Endothelial cell (in vitro differentiated cells): ENCODE results near the gene C1orf35. TPM values are rescaled to one million over a fixed set of nuclear protein-coding genes. Genes with fewer than 3 reads are reported as not detected.
A peak's percentile ranks its signal among the peaks of the same experiment; 100 is the strongest.

ENCODE experiments used
- DNase-seq: peaks from one replicate; pipeline ENCODE4 v3.0.0; 2021; ENCODE audit warnings: low spot score
- H3K27ac Mint-ChIP-seq: one replicate; pipeline ENCODE4 v1.8.0; 2021; ENCODE audit warnings: mixed read lengths, inconsistent platforms; ENCODE audit not compliant: unreplicated experiment
- H3K27me3 Mint-ChIP-seq: one replicate; pipeline ENCODE4 v1.8.0; 2021; ENCODE audit warnings: mild to moderate bottlenecking, moderate library complexity, mixed read lengths, inconsistent platforms; ENCODE audit not compliant: unreplicated experiment
- H3K36me3 Mint-ChIP-seq: one replicate; pipeline ENCODE4 v1.8.0; 2021; ENCODE audit warnings: mild to moderate bottlenecking, low read depth, mixed read lengths, inconsistent platforms; ENCODE audit not compliant: unreplicated experiment
- H3K4me1 Mint-ChIP-seq: one replicate; pipeline ENCODE4 v1.8.0; 2021; ENCODE audit warnings: mild to moderate bottlenecking, mixed read lengths, inconsistent platforms; ENCODE audit not compliant: unreplicated experiment
- H3K4me3 Mint-ChIP-seq: one replicate; pipeline ENCODE4 v1.8.0; 2021; ENCODE audit warnings: mild to moderate bottlenecking, mixed read lengths, inconsistent platforms; ENCODE audit not compliant: unreplicated experiment
- H3K9me3 Mint-ChIP-seq: one replicate; pipeline ENCODE4 v1.8.0; 2021; ENCODE audit warnings: mixed read lengths, inconsistent platforms; ENCODE audit not compliant: unreplicated experiment
- long read RNA-seq: library from polyadenylated mRNA; unstranded; transcript quantifications from one replicate; pipeline ENCODE4 v2.0.0, GENCODE V29; 2020; ENCODE audit not compliant: unreplicated experiment
- total RNA-seq: library from RNA; stranded (reverse); fragmentation: NEBNext Ultra II Directional; extraction: Animal tissue kit (Norgen Biotek cat#: 25700); gene quantifications from one replicate; pipeline ENCODE4 v1.2.1, GENCODE V29; 2021; ENCODE audit not compliant: unreplicated experiment
- TF ChIP-seq, protein P1 (sequence below): fragments of 200-600 bp; sonication (generic); IDR thresholded peaks from one replicate; pipeline ENCODE4 v1.5.0; 2021; ENCODE audit warnings: antibody characterized with exemption; ENCODE audit not compliant: unreplicated experiment

The C1orf35 gene
- 23.2 TPM for total RNA-seq
- long read RNA-seq, partial matches to known transcripts: 13 of 21 reads
- long read RNA-seq, other reads (novel, unspliced or antisense): 5 of 21 reads

DNA sequence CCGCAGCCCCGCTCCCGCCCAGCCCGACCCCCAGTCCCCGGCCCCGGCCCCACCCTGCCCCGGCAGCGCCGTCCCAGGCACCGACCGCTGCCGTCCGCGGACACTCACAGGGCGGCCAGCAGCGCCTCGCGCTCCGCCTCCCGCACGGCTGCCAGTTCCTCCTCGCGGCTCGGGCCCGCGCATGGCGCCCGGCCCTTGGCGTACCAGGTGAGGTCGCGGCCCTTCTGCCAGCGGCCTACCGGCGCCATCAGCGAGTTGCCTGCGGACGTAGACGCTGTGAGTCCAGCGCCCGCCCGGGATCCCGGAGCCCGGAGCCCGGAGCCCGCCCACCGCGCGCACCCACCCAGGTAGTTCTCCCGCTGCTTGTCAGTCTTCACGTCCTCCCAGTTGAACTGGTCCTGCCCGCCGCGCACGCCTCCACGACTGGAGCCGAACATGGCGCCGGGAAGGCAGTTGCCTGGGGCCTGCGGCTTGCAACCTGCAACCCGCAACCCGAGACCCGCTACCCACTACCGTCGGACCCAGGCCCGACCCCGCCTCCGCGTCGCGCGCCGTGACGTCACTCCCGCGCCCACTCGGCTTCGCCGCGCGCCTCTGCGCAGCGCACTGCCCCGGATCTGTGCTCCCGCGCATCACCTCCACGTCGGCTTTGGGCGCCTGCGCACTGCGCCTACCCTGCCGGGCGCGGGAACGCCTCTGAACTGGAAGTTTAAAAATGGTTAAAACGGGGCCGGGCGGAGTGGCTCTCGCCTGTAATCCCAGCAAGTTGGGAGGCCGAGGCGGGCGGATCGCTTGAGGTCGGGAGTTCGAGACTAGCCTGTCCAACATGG is at the start of gene C1orf35:
Gene C1orf35 (minus strand): TSS at position 535 of the 830 bp plus-strand sequence. CDS start 98 bp downstream, at position 437.
- Mint-ChIP-seq H3K9me3 (no peaks in the 10 kb centered on the region), H3K4me3 (peak within 1 kb of the TSS; percentile 92), H3K4me1 (peaks cover 9% of the 10 kb centered on the region), H3K27ac (no peak within 1 kb of the TSS), H3K27me3 (peaks cover 13% of the 10 kb centered on the region), H3K36me3 (peaks cover 21% of the 10 kb centered on the region)
- TF ChIP-seq, protein P1, sequence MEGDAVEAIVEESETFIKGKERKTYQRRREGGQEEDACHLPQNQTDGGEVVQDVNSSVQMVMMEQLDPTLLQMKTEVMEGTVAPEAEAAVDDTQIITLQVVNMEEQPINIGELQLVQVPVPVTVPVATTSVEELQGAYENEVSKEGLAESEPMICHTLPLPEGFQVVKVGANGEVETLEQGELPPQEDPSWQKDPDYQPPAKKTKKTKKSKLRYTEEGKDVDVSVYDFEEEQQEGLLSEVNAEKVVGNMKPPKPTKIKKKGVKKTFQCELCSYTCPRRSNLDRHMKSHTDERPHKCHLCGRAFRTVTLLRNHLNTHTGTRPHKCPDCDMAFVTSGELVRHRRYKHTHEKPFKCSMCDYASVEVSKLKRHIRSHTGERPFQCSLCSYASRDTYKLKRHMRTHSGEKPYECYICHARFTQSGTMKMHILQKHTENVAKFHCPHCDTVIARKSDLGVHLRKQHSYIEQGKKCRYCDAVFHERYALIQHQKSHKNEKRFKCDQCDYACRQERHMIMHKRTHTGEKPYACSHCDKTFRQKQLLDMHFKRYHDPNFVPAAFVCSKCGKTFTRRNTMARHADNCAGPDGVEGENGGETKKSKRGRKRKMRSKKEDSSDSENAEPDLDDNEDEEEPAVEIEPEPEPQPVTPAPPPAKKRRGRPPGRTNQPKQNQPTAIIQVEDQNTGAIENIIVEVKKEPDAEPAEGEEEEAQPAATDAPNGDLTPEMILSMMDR: no peak
- DNase-seq: peak; percentile 96

DNA sequence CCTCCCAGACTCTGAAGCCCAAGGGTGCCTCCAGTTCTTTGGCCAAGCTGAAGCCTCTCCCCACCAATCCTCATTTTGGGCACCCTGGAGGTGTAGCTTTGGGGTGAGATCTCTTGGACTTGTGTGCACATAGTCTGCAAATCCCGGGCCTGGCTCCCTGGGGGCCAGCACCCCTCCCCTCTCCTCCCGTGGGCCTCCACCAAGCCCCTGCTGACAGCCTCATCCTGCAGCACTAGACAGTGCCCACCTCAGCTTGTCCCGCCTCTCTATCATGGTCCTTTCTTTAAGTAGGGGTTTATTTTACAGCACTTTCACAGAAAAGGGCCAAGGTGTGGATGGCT is 49.8 kb upstream of the C1orf35 start:
- TF ChIP-seq, protein P1: no peak
- Mint-ChIP-seq H3K4me3 (no peak overlapping the region), H3K4me1 (peaks cover 9% of the 10 kb centered on the region), H3K27me3 (peaks cover 7% of the 10 kb centered on the region), H3K9me3 (no peaks in the 10 kb centered on the region), H3K27ac (no peak overlapping the region), H3K36me3 (no peaks in the 10 kb centered on the region)
- no peak for DNase-seq

DNA sequence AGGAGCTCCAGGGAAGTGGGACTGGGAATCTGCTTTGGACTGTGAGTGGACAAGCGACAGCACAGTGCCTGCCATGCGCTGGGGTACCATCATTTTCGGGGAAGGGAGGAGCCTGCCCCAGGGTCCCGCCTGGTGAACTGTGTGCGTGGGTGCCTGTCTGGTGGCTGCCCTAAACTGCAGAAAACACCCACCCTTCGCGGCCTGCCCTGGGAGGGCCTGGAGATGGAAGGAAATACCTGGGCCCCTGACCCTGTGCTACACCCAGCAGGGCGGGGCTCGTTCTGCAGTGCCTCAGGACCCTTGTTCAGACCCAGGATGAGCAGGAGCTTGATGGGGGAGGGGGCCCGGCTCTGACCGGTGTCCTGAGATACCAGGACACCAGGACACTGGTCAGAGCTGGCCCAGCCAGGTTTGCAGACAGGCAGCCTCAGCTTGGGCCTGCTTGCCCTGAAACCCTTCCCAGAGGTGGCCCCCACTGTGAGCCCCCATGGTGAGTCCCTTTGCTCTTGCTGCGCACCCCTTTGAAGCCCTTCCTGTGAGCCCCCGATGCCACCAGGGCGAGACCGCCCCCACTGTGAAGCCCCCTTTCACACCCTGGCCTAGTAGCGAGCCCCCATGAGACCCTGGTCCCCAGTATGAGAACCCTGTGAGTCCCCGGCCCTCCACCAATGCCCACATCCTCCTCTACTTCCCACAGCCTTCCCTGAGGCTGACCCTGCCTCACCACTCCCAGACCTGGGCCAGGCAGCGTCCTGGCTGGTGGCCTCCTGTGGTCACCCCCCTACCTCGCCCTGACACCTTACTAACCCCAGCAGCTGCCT is 49.2 kb upstream of the C1orf35 start:
- DNase-seq: no peak
- Mint-ChIP-seq H3K4me1 (peaks cover 9% of the 10 kb centered on the region), H3K9me3 (no peaks in the 10 kb centered on the region), H3K27ac (no peak overlapping the region), H3K27me3 (peaks cover 7% of the 10 kb centered on the region), H3K4me3 (no peak overlapping the region), H3K36me3 (no peaks in the 10 kb centered on the region)
- TF ChIP-seq, protein P1: no peak

DNA sequence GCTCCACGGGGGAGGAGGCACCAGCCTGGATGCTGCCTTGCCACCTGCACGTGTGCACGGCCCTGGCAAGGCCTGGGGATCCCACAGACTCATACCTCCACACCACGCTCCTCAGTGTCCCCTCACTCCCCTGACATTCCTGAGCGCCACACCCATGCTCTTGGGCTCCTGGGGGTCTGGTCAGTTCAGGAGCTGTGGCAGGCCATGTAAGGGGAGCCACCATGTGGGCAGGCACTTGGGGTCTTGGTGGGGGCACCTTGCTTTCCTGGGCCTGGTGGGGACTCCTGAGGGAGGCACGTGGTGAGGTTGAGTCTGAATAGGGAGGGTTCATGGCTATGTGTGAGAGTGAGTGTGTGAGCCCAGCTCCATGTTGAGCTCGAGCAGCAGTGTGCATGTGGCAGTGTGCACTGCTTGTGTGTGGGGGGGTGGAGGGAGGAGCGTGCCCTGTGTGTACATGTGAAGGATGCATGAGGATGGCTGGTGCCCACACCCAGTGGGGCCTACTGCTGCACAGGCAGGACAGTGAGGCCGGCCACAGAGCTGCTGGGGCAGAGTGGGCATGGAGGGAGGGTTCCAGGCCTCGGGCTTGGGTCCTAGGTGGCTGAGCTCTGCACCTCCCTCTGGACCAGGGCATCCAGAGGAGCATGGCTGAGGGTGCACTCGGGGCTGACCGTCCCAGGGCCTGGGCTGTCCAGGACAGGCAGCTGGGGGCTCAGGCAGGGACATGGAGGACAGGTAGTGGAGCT is 48.2 kb upstream of the C1orf35 start:
- no peaks in the 10 kb centered on the region for H3K36me3 Mint-ChIP-seq
- H3K4me3 Mint-ChIP-seq: peak overlapping the region; percentile 28
- H3K9me3 Mint-ChIP-seq: no peaks in the 10 kb centered on the region
- TF ChIP-seq, protein P1: no peak
- DNase-seq: no peak
- peaks cover 5% of the 10 kb centered on the region for H3K4me1 Mint-ChIP-seq
- H3K27ac Mint-ChIP-seq: peak overlapping the region; percentile 75
- peaks cover 7% of the 10 kb centered on the region for H3K27me3 Mint-ChIP-seq
